Measurements from ENCODE around the gene AGAP2.

The AGAP2 gene

GRCh38 chr12:57674691-57675090 is 63.9 kb downstream of the AGAP2 start:
- DNase-seq (ENCODE audit: low read depth) = no peak
- H3K4me3 ChIP-seq (ENCODE audit: low read length) = no peak overlapping the region
- no peak for TF ChIP-seq CTCF (conservative IDR thresholded peaks at IDR 0.05; ENCODE audit: low read length)
